ENCODE data around the gene SCYL2.

Gene SCYL2

DNA sequence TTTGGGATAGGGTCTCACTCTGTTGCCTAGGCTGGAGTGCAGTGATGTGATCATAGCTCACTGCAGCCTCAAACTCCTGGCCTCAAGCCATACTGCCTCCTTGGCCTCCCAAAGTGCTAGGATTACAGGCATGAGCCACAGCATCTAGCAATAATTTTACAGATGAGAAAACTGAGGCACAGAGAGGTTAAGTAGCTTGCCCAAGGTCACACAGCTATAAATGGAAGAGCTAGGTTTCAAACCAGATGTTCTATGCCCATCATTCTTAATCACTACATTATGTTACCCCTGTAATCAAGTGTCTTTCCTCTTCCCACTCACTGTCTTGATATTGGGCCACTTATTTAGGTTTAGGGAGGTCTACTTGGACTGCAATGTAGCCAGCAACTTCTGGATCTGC lies 93.5 kb downstream of the SCYL2 start:
- TF ChIP-seq, protein P1, sequence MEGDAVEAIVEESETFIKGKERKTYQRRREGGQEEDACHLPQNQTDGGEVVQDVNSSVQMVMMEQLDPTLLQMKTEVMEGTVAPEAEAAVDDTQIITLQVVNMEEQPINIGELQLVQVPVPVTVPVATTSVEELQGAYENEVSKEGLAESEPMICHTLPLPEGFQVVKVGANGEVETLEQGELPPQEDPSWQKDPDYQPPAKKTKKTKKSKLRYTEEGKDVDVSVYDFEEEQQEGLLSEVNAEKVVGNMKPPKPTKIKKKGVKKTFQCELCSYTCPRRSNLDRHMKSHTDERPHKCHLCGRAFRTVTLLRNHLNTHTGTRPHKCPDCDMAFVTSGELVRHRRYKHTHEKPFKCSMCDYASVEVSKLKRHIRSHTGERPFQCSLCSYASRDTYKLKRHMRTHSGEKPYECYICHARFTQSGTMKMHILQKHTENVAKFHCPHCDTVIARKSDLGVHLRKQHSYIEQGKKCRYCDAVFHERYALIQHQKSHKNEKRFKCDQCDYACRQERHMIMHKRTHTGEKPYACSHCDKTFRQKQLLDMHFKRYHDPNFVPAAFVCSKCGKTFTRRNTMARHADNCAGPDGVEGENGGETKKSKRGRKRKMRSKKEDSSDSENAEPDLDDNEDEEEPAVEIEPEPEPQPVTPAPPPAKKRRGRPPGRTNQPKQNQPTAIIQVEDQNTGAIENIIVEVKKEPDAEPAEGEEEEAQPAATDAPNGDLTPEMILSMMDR (conservative IDR thresholded peaks at IDR 0.05; ENCODE audit: low read depth, low read length), result no peak
- DNase-seq (ENCODE audit: low read depth), result no peak
- H3K4me3 ChIP-seq (ENCODE audit: low read depth, low read length), result no peak overlapping the region

DNA sequence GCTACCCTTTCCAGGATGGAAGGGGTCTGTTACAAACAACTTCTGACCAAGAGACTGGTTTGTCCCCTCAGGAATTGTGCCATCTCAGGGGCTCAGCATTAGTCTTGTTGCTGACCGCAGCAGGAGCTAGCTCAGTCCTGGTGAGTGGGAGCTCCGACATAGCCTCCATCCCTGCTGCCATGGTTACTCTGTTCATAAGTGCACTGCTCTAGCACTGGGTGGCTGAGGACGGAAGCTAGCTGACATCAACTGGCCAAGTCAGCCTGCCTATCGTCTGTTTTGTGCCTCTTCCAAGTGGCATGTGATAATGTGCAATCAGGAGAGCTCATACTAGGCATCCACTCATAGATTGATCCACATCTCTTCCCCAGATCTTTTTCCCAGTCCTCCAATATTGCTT lies 97.3 kb downstream of the SCYL2 start:
- no peak for DNase-seq (ENCODE audit: low read depth)
- H3K4me3 ChIP-seq (ENCODE audit: low read depth, low read length), result no peak overlapping the region
- TF ChIP-seq, protein P1 (conservative IDR thresholded peaks at IDR 0.05; ENCODE audit: low read depth, low read length), result no peak

DNA sequence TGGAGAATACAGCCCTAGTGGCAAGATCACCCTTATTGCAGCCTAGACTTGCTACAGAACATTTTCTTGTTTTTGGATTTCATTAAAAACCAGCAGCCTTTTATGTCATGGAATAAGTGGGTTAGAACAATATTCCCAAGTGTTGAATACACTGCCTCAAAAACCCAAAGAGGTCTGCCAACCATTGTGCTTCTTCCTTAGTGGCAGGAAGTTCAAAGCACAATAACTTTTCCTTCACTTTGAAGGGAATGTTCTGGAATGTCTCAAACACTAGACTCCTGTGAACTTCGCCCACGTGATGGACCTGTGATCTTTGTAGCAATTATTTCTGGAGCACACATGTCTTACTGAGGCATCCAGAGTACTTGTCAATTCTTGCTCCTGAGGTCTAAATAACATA lies 98.4 kb downstream of the SCYL2 start:
- TF ChIP-seq, protein P1 (conservative IDR thresholded peaks at IDR 0.05; ENCODE audit: low read depth, low read length), result no peak
- no peak overlapping the region for H3K4me3 ChIP-seq (ENCODE audit: low read depth, low read length)
- no peak for DNase-seq (ENCODE audit: low read depth)

DNA sequence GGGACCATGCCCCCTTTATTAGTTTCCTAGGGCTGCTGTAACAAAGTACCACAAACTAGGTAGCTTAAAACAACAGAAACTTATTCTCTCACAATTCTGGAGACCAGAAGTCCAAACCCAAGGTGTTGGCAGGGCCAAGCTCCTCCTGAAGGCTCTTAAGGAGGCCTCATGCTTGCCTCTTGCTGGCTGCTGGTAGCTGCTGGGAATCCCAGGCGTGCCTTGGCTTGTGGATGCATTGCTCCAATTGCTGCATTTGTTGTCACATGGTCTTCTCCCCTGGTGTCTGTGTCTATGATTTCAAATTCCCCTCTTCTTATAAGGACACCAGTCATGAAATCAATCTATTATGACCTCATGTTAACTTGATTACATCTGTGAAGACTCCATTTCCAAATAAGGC lies 101.1 kb downstream of the SCYL2 start:
- no peak overlapping the region for H3K4me3 ChIP-seq (ENCODE audit: low read depth, low read length)
- DNase-seq (ENCODE audit: low read depth), result no peak
- TF ChIP-seq, protein P1 (conservative IDR thresholded peaks at IDR 0.05; ENCODE audit: low read depth, low read length), result no peak

DNA sequence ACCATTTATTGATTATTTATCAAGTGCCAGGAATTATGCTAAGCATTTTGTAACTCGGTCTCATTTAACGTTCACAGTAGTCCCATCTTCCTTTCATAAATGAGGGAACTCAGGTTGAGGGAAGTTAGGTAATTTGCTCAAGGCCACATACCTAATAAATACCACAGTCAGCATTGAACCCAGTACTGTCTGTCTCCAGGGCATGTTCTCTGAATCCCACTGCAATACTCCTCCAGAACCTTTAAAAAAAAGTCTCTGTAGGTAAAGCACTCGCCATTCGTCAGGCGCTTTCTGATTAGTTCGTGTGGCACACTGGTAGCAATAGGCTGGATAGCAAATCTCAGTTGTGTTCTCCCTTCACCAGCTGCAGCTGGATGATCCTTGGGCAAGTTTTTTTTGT lies 104.2 kb downstream of the SCYL2 start:
- no peak overlapping the region for H3K4me3 ChIP-seq (ENCODE audit: low read depth, low read length)
- no peak for DNase-seq (ENCODE audit: low read depth)
- TF ChIP-seq, protein P1 (conservative IDR thresholded peaks at IDR 0.05; ENCODE audit: low read depth, low read length), result no peak

DNA sequence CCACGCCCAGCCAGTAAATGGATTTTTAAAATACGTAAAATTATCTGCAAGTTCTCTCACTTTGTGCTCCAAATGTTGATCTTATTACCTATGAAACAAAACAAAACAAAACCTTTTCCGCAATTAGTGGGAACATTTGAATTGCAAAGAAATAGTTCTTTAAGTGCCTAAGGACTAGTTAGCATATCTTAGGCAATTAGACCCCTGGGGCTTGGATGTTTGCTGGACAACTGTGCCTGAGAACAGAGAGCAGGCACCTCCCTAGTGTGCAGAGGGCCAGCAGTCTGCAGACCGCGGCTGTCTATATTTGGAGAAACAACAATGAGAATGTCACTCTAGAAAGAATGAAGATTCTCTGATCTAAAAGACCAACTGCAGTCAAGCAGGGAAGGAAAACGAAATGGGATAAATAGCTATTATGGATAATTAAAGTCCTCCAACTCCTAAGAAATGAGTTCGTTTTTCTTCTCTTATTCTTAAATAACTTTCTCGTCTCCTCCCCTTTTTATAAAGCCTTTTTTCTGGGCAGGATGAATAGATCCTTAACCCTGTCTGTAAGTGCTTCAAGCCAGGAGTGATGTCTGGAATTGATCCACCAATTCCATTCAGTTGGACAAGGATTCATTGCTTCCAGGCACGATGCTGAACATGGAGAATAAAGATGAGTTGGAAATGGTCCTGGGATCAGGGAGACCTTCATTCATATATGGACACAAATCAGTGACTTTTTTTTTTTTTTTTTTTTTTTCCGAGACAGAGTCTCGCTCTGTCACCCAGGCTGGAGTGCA lies 106.1 kb downstream of the SCYL2 start:
- no peak overlapping the region for H3K4me3 ChIP-seq (ENCODE audit: low read depth, low read length)
- no peak for DNase-seq (ENCODE audit: low read depth)
- TF ChIP-seq, protein P1 (conservative IDR thresholded peaks at IDR 0.05; ENCODE audit: low read depth, low read length), result no peak

Measured in choroid plexus epithelial cell (primary cell).